GM18868 (cell line): ENCODE results near the gene HNRNPA3.
"Not testable (repeated sequence)": the region's sequence is repeated elsewhere in the genome, so short reads cannot be mapped to it uniquely, and the experiment has no call there.

Source experiments
- ATAC-seq: cut with Tn5 transposase; IDR thresholded peaks from one replicate; pipeline ENCODE4 v1.9.1; 2021; ENCODE audit warnings: mild to moderate bottlenecking, moderate library complexity; ENCODE audit not compliant: unreplicated experiment

HNRNPA3 gene

DNA sequence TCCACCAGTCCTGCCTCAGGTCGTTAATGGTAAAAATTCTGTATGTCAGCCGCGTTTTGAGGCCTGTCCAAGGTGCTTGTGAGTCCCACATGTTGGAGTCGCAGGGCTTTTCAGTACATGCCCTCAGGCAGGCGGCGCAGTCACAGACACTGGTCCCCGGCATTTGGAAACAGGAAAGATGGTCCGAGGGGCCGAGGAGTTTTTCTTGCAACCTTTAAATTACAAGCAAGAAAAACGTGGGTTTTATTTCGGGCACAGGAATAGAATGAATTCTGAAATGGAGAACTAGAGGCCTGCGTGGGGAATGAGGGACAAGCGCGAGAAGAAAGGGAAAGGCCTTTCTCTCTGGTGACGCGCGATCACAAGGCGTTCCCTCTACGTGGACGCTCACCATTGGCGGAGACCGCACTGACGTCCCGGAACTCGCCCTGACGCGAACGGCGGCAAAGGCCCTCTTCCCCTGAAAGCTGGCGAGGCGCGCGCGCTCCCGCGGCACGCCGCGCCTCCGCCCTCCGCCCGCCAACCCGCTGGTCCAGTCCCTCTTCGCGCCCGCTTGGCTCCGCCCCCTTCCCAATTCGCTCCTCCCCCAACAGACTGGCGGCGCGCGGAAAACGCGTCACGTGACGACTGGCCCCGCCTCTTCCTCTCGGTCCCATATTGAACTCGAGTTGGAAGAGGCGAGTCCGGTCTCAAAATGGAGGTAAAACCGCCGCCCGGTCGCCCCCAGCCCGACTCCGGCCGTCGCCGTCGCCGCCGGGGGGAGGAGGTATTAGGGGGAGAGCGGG lies at the start of gene HNRNPA3:
Gene HNRNPA3 (plus strand): TSS at position 689 of the 785 bp plus-strand sequence. CDS start 6 bp downstream, at position 695.
- peak; percentile 88 for ATAC-seq

DNA sequence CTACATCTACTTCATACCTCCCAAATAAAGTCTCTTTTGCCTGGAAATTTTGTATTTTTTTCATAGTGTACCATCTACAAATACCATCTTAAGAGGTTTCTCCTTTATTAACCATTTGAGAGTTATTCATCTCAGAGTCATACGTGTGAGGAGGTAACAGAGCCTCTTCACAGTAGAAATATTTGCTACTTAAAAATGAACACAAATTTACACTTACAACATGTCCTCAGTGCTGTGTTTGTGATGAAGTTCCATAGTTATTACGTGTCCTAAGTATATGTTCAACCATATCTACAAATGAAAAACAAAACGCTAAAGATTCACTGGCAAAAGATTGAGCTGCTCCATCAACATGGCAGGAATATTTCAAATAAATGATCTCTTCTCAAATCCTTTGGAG lies 48.5 kb upstream of the HNRNPA3 start:
- no peak for ATAC-seq

DNA sequence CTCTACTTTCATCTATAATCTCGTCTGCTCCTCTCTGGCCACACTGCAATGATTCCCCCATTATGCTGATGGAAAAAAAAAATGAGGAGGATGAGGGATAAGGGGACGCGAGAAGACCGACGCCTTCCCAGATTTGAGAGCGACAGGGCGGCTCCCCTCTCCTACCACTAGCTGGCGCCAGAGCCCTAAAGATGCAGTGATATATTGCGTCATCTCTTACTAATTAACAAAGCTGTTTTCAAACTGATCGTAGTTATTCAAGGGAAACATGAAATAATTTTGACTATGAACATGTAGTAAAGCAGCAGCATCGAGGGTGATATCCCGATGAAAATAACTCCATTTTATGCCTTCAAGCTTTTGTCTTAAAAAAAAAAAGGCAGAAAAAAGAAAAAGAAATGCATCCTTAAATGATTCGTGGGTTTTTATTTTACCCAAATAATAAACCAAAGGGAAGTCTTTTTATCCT lies 48.0 kb upstream of the HNRNPA3 start:
- ATAC-seq: peak; percentile 62

DNA sequence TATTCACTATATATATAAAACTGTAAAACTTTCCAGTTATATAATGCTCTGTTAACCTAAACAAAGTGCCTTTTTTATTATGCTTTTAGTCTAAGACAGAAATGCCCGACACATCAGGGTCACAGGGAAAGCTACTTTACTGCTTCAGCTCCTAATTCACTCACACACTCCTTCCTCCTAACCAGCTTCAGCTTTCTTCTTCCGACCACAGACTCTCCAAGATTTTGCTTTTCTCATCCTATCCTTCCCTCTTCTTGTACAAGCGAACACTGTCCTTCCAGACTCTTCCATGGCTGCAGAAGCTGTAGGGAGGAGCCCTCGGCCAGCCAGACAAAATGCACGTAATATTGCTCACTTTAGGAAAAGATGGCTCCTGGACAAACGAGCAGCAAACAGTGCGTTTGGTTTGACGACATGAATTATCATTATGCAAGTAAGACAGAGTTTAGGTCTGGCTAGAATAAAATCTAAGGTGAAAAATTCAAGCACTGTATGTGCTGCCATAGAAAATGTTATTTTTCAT lies 47.5 kb upstream of the HNRNPA3 start:
- no peak for ATAC-seq

DNA sequence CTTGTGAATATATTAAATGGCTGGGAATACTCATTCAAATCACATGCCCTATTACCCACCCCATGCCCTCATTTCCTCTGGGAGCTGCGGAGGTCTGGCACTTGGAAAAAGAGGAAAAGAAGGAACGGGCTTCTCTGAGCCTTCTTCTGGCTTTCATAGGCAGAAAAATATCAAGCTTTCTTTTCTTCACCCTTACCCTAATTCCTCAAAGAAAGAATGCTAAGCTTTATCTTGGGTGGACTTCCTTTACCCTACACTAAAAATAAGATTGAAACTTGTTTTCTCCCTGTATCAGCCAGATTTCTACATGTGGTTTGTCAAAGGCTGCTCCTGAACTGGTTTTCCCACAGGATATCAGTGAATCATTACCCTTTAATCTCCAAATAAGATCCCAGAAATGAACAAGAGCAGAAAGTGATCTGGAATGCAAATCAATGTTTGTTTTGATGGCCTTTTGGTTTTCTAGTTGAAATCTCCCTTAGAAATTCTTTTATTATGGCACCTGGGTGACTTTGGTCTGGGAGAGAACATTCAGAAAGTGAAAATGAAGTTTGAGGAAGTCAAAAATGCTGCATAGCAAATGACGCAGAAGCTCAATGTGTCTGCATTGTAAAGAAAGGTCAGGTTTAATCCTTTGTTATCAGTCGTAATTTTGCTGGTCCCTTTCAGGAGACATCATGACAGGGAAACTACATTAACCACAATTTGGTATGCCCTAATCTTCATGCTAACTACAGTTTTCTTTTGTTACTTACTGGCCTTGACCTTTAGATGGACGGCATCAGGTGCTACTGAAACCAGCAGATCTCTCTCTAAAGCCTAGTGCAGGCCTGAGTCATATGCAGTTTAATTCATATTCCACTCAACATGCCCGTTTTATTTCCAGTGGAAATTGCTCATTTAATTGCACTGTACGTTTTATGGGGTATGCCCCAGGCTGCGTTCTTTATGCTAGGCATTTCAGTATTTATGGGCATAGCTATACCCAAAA lies 46.6 kb upstream of the HNRNPA3 start:
- peak; percentile 39 for ATAC-seq

DNA sequence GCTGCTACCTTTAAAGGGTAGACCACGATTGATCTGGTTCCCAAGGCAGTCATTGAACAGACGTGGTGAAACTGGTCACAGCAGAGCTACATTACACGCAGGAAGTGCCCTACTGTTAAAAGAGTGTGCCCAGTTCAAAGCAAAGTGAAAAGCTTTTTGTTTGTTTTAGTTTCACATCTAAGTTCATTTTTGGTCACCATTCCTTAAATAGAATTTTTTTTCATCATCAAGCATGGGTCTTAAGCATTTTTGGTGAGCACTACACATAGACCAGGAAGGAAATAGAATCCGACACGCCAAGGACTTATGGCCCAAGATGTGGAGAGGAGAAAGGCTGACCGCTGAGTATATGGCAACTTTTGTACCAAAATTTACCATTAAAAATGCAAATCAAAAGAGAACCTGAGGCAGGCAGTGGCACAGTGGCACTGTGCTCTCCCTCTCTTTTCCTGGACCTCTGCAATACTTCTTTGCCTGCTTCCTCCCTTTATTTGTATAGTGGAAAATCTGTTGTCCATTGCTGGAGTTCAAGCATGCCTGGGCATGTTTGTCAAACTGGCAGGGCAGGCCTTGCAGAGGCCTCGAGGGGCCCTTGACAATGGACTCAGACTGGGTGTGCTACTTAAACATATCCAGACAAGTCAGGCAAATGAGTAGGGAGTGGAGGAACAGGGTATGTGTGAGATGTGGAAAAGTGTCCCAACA lies 42.6 kb upstream of the HNRNPA3 start:
- peak; percentile 77 for ATAC-seq

DNA sequence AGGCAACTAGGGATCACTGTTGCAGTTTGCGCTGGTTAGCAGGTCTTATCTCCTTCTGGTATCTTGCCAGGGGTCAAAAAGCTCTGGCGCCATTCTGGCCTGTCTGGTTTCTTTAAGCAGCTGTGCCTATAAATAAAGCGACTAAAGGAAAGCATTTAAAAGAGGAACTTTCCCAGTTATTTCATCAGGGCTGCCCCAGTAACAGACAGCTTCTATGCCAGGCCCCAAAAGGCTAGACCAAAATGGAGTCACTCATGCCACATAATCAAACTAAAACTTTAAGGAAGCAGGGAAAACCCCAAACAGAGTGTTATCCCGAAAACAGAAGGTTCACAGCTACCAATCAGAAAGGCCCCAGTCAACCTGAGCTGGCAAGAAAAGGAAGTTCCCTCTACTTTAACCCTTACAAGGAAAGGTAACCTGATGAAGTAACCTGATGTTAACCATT lies 41.2 kb upstream of the HNRNPA3 start:
- no peak for ATAC-seq

DNA sequence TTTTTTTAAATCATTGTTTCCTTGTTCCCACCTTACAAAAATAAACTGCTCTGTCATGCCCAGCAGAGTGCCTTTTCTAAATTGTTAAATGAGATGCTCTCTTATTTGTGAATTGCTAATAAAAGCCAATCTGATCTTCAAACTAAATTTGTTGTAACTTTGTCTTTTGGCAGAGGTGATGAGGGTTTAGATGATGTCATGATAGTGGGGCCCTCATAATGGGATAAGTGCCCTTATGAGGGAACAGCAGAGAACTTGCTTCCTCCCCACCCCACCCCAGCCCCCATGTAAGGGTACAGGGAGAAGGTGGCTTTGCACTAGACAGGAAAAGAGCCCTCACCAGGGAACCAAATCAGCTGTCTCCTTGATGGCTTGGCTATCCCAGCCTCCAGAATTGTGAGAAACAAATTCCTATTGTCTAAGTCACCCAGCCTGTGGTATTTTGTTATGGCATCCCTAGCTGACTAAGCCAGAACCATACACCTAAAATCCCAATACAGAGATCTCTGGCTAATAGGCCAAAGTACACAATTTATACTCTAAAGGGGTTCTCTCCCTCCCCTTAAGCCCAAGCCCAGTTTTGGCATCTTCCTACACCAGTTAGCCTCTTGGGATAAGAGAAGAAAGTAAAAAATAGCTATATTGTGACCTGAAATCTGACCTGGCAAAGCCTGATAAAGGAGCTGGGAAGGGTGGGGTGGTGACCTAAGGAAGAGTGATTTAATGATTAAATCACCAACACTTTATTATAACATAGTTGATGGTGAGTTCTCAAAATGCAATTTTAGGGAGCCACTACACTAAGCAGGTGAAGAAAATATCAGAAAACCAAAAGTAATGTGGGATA lies 40.3 kb upstream of the HNRNPA3 start:
- no peak for ATAC-seq

DNA sequence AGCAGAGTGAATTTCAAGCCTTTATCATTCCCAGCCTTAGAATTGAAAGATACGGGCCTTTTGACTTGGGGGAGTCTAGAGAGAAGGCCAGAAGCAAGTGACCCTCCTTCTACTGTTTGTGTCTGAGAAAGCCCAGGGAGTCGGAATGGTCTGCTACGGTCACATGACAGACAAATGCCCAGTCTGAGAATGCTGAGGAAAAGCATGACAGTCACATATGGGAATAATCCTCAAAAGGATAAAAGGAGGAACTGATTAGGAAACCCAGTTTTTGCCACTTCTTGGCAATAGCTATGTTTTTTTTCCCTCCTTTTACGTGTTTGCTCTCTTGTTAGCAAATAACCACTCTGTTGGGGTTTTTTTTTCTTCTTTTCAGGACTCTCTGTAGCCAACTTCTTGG lies 38.1 kb upstream of the HNRNPA3 start:
- no peak for ATAC-seq

DNA sequence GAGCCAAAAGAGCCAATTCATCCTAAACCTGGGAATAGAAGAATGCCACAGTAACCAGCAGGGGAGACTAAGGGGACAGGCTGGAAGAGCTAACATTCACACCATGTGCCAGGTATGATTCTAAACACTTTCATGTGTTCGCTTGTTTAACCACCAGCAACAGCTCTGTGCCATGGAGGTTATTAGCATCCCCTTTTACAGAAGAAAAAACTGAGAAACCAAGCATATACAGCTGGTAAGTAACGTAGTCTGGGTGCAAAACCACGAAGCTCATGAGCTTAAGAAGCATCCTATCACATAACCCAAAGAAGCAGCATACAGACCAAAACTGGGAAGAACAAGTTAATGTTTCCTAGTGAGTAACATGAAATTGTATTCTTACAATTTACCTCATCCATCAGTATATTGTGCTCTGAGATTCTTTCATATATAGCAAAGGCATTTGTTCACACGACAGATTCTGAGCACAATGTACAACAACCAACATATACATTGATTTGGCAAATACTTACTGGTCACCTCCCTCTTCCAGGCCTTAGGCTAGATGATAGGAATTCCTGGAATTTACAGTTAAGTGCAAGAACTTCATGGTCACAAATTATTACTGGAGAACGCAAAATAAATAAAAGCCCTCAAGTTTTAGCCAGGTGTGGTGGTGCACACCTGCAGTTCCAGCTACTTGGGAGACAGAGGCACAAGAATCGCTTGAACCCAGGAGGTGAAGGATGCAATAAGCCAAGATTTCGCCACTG lies 36.5 kb upstream of the HNRNPA3 start:
- ATAC-seq: no peak

DNA sequence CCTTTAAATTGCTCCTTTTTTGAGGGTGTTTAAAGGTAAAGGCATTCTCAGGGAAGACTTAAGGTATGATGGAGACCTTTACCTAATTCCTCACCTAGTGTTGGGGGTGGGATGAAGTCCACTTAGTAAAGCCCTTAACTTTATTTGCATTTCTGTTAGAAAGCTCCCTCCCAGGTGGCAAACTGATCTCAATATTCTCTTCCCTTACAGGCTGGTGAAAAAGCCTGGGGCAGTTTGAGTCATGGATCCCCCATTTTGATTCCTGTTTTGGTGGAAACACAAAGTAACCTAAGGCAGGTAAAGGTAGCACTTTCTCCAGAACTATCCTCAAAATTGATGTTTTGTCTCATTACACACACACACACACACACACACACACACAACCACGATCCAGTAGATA lies 33.8 kb upstream of the HNRNPA3 start:
- no peak for ATAC-seq

DNA sequence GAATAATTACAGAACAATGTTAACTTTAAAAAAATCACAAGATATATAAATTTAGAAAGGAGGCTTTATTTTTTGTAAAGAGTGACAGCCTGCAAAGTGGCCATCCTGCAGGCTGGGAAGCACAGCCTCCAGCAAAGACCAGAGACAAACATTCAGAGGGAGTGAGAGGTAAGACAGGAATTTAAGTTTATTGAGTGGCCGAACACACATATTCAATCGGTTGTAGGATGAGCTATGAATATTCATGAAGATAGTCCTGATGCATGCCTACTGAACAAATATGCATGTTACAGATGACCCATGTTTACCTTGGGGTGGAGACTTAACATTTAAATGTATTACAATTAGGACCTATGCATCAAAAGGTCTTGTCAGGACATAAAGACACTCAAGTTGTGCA lies 33.4 kb upstream of the HNRNPA3 start:
- ATAC-seq: no peak

DNA sequence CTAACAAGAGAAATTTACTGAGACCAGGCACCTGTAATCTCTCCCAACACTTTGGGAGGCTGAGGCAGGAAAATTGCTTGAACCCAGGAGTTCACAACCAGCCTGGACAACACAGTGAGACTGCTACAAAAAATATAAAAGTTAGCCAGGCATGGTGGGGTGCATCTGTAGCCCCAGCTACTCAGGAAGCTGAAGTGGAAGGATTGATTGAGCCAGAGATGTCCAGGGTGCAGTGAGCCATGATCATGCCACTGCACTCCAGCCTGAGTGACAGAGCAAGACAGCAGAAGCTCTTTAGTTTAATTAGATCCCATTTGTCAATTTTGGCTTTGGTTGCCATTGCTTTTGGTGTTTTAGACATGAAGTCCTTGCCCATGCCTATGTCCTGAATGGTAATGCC lies 32.9 kb upstream of the HNRNPA3 start:
- ATAC-seq: not testable (repeated sequence)

DNA sequence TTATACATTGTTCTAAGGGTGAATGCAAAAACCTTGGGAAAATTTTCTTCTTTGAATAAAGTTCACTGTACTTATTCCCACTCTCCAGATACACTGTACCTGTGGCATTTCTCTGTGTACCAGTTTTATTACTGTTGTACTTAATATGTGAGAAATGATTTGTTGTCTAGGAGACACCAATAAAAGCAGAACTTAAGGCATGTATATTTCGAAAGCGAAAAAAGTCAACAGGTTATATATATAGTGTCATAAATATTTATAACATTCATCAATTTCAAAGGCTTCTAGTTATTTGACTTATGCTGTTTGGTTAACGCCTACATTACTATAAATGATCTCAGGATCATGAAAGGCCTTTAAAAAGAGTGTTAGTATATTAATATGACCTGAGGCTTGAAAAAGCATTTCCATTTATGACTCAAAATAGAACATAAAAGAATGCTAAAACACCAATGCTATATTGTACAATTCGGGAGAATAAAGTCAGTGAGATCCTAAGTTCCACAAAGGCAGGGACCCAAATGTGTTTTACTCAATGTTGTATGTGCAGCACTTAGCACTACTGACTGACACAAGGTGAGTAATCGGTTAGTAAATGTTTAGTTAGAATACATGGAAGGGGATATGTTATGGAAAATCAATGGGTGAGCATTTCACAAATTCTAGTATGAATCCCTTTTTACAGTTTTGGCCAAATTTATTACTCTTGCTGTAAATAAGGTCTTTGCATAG lies 32.2 kb upstream of the HNRNPA3 start:
- no peak for ATAC-seq

DNA sequence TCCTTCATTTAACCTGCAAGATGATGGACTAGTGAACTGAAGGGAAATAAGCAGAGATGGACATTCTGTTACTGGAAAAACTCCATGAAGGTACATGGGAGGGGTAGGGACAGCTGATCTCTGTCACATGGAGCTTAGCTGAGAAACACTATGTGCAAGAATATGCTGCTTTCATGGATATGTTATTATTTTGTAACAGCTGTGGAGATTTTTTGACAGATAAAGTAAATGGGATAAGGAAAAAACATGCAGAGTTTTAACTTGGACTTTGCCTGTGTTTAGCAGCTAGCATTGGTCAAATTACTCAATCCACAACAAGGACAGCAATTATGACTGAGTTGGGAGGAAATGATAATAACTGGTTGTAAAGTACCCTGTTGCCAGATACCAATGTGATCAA lies 28.7 kb upstream of the HNRNPA3 start:
- ATAC-seq: no peak

DNA sequence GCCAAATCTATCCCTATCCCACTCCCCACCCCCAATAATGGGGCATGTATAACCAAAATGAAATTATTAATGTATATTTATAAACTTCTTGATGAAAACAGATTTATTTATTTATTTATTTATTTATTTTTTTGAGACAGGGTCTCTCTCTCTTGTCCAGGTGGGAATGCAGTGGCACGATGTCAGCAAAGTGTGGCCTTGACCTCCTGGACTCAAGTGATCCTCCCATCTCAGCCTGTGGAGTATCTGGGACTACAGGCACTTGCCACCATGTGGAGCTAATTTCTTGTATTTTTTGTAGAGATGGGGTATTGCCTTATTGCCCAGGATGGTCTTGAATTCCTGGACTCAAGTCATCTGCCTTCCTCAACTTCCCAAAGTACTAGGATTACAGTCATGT lies 28.0 kb upstream of the HNRNPA3 start:
- ATAC-seq: no peak

DNA sequence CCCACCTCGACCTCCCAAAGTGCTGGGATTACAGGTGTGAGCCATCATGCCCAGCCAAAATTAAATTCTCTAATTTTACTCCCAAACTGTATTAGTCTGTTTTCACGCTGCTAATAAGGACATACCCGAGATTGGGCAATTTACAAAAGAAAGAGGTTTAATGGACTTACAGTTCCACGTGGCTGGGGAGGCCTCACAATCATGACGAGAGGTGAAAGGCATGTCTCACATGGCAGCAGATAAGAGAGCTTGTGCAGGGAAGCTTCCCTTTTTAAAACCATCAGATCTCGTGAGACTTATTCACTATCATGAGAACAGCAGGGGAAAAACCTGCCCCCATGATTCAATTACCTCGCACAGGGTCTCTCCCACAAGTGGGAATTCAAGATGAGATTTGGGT lies 26.6 kb upstream of the HNRNPA3 start:
- ATAC-seq: not testable (repeated sequence)

DNA sequence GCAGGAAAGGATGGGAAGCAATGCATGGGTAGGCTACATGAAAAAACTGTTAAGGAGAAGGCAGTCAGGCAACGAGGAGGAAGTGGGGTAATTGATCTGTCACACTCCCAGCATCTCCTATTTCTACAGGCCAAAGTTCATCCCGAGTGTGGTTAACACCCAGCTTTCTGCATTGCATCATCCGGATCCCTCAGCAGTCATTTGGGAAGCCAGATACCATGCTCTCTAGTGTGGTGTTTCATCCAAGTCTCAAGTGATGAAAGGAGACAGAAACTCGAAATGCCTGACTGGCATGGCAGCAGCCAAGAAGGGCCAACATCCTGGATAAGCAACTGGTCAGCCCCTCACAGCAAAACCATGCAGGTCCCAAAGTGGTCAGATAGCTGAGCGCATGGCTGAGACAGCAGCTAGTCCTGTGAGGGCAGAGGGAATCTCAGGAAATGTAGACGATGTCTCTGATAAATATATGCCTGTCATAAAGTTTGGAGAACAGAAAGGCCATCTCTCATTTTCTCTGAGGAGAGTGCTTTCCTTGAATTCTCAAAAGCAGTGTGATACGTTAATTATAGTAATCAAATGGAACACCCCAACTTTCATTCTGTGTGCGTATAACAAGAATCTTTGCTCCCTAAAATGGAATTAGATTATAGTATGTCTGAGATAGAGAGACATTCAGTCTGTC lies 24.8 kb upstream of the HNRNPA3 start:
- ATAC-seq: no peak
